GM23338 (cell line): ENCODE measurements around the gene TRPM2.

Experiments
- CREB1 ChIP-seq: fragments of 250-450 bp; sonication (Bioruptor Pico); IDR thresholded peaks from 2 replicates; pipeline ENCODE4 v1.5.0; 2020; ENCODE audit warnings: low read depth, mild to moderate bottlenecking, moderate library complexity
- EZH2 ChIP-seq: fragments of 200-600 bp; sonication (generic); IDR thresholded peaks from one replicate; pipeline ENCODE4 v1.8.0; 2017; ENCODE audit warnings: antibody characterized with exemption, mild to moderate bottlenecking, low read depth; ENCODE audit not compliant: unreplicated experiment
- EZH2phosphoT487 ChIP-seq: fragments of 200-600 bp; sonication (generic); IDR thresholded peaks from one replicate; pipeline ENCODE4 v1.8.1; 2018; ENCODE audit warnings: antibody characterized with exemption; ENCODE audit not compliant: unreplicated experiment
- POLR2AphosphoS5 ChIP-seq: IDR thresholded peaks from 2 replicates; pipeline ENCODE4 v1.6.1; 2016; ENCODE audit warnings: antibody characterized with exemption, low read depth
- TF ChIP-seq, protein P1 (sequence below), 2 experiments: fragments of 200-600 bp in 1 of 2; sonication (generic) in 1 of 2; conservative IDR thresholded peaks; 2 replicates each; pipeline versions ENCODE4 v1.5.1 to v1.6.1; 2016 to 2017; ENCODE audit warnings: antibody characterized with exemption in 2 of 2, low read depth in 2 of 2, mild to moderate bottlenecking in 2 of 2, moderate library complexity in 1 of 2
- TF ChIP-seq, protein P2 (sequence below): IDR thresholded peaks from one replicate; pipeline ENCODE4 v1.6.1; 2018; ENCODE audit warnings: antibody characterized with exemption; ENCODE audit not compliant: unreplicated experiment

DNA sequence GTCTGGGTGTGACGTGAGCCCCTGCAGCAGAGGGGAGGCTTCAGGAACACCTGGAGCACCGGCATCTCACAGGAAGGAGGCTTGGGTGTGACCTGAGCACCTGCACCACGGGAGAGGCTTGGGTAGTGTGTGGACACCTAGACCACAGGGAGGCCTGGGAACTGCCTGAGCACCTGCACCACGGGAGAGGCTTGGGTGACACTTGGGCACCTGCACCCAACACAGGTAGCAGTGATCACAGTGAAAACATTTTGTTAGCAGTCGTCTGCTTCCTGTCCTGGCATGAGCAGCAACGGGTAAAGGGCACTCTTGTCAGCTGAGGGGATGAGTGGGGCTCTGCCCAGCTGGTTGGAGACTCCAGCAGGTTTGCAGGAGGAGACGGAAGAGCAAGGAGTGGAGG, 124.3 kb downstream of the TRPM2 start:
- TF ChIP-seq, protein P1, sequence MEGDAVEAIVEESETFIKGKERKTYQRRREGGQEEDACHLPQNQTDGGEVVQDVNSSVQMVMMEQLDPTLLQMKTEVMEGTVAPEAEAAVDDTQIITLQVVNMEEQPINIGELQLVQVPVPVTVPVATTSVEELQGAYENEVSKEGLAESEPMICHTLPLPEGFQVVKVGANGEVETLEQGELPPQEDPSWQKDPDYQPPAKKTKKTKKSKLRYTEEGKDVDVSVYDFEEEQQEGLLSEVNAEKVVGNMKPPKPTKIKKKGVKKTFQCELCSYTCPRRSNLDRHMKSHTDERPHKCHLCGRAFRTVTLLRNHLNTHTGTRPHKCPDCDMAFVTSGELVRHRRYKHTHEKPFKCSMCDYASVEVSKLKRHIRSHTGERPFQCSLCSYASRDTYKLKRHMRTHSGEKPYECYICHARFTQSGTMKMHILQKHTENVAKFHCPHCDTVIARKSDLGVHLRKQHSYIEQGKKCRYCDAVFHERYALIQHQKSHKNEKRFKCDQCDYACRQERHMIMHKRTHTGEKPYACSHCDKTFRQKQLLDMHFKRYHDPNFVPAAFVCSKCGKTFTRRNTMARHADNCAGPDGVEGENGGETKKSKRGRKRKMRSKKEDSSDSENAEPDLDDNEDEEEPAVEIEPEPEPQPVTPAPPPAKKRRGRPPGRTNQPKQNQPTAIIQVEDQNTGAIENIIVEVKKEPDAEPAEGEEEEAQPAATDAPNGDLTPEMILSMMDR (conservative IDR thresholded peaks at IDR 0.05; ENCODE audit: low read depth in 2 of 2): no peak
- TF ChIP-seq CREB1 (no peak), POLR2AphosphoS5 (no peak), EZH2 (no peak), EZH2phosphoT487 (no peak)
- TF ChIP-seq, protein P2, sequence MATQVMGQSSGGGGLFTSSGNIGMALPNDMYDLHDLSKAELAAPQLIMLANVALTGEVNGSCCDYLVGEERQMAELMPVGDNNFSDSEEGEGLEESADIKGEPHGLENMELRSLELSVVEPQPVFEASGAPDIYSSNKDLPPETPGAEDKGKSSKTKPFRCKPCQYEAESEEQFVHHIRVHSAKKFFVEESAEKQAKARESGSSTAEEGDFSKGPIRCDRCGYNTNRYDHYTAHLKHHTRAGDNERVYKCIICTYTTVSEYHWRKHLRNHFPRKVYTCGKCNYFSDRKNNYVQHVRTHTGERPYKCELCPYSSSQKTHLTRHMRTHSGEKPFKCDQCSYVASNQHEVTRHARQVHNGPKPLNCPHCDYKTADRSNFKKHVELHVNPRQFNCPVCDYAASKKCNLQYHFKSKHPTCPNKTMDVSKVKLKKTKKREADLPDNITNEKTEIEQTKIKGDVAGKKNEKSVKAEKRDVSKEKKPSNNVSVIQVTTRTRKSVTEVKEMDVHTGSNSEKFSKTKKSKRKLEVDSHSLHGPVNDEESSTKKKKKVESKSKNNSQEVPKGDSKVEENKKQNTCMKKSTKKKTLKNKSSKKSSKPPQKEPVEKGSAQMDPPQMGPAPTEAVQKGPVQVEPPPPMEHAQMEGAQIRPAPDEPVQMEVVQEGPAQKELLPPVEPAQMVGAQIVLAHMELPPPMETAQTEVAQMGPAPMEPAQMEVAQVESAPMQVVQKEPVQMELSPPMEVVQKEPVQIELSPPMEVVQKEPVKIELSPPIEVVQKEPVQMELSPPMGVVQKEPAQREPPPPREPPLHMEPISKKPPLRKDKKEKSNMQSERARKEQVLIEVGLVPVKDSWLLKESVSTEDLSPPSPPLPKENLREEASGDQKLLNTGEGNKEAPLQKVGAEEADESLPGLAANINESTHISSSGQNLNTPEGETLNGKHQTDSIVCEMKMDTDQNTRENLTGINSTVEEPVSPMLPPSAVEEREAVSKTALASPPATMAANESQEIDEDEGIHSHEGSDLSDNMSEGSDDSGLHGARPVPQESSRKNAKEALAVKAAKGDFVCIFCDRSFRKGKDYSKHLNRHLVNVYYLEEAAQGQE: no peak
